WTC11 (cell line): ENCODE measurements around the gene TEKT3. TPM values are rescaled to one million over a fixed set of nuclear protein-coding genes. Genes with fewer than 3 reads are reported as not detected.

Experiments
- ATAC-seq: fragments of 200-7000 bp; cut with Tn5 transposase; 2 replicates; pipeline ENCODE4 v1.10.0; 2021; ENCODE audit warnings: mild to moderate bottlenecking, moderate library complexity
- CTCF ChIA-PET: fragments of 300-600 bp; sonication (Branson Sonifier 250); formaldehyde crosslinking; loops from one replicate; lab custom pipeline; 2021; ENCODE audit warnings: antibody characterized with exemption; lab: Charles Lee
- POLR2A ChIA-PET: fragments of 350-600 bp; sonication (Branson Sonifier 250); formaldehyde crosslinking; loops from one replicate; lab custom pipeline; 2021; ENCODE audit warnings: antibody characterized with exemption; lab: Charles Lee
- DNase-seq: peaks from one replicate; pipeline ENCODE4 v3.0.0; 2021; ENCODE audit warnings: low spot score
- H3K27ac Mint-ChIP-seq: 2 replicates; pipeline ENCODE4 v1.8.0; 2021; ENCODE audit warnings: mixed read lengths
- H3K27me3 Mint-ChIP-seq: 2 replicates; pipeline ENCODE4 v1.8.0; 2021; ENCODE audit warnings: low read depth, mild to moderate bottlenecking, moderate library complexity, mixed read lengths
- H3K36me3 Mint-ChIP-seq: 2 replicates; pipeline ENCODE4 v1.8.0; 2021; ENCODE audit warnings: mixed read lengths
- H3K4me1 Mint-ChIP-seq: 2 replicates; pipeline ENCODE4 v1.8.0; 2022; ENCODE audit warnings: mixed read lengths
- H3K4me3 Mint-ChIP-seq: 2 replicates; pipeline ENCODE4 v1.8.0; 2021; ENCODE audit warnings: mild to moderate bottlenecking, moderate library complexity, mixed read lengths
- H3K9me3 Mint-ChIP-seq: 2 replicates; pipeline ENCODE4 v1.8.0; 2021; ENCODE audit warnings: mixed read lengths
- AFF4 ChIP-seq: sonication (generic); formaldehyde crosslinking; IDR thresholded peaks from 2 replicates; pipeline ENCODE4 v1.8.1; 2023; ENCODE audit warnings: mild to moderate bottlenecking, missing genetic modification reagents, borderline replicate concordance
- AR ChIP-seq: fragments of 250-450 bp; sonication (Bioruptor Pico); IDR thresholded peaks from 2 replicates; pipeline ENCODE4 v1.9.0; 2021; ENCODE audit warnings: mild to moderate bottlenecking
- ATF2 ChIP-seq: sonication (generic); formaldehyde crosslinking; IDR thresholded peaks from 2 replicates; pipeline ENCODE4 v1.8.1; 2022; ENCODE audit warnings: low read depth, missing genetic modification reagents, borderline replicate concordance
- CDX4 ChIP-seq: fragments of 250-450 bp; sonication (Bioruptor Pico); IDR thresholded peaks from 2 replicates; pipeline ENCODE4 v1.9.0; 2021; ENCODE audit warnings: moderate library complexity, mild to moderate bottlenecking, inconsistent platforms, borderline replicate concordance
- FOXK1 ChIP-seq: sonication (generic); formaldehyde crosslinking; IDR thresholded peaks from 2 replicates; pipeline ENCODE4 v1.8.0; 2022; ENCODE audit warnings: mild to moderate bottlenecking, moderate library complexity, missing genetic modification reagents
- HMGXB4 ChIP-seq: sonication (generic); formaldehyde crosslinking; IDR thresholded peaks from 2 replicates; pipeline ENCODE4 v1.8.1; 2023; ENCODE audit warnings: mild to moderate bottlenecking, moderate library complexity, missing genetic modification reagents
- JUN ChIP-seq: sonication (generic); formaldehyde crosslinking; IDR thresholded peaks from 2 replicates; pipeline ENCODE4 v1.8.0; 2023; ENCODE audit warnings: mild to moderate bottlenecking, missing genetic modification reagents
- PRDM15 ChIP-seq: sonication (generic); formaldehyde crosslinking; IDR thresholded peaks from 2 replicates; pipeline ENCODE4 v1.8.0; 2022; ENCODE audit warnings: missing genetic modification reagents
- PREB ChIP-seq: sonication (generic); formaldehyde crosslinking; IDR thresholded peaks from 2 replicates; pipeline ENCODE4 v1.8.1; 2022; ENCODE audit warnings: mild to moderate bottlenecking, missing genetic modification reagents, moderate library complexity, borderline replicate concordance
- TEAD1 ChIP-seq: sonication (generic); formaldehyde crosslinking; IDR thresholded peaks from 2 replicates; pipeline ENCODE4 v1.8.0; 2022; ENCODE audit warnings: mild to moderate bottlenecking, missing genetic modification reagents
- ZBTB43 ChIP-seq: sonication (generic); formaldehyde crosslinking; IDR thresholded peaks from 2 replicates; pipeline ENCODE4 v1.8.1; 2023; ENCODE audit warnings: mild to moderate bottlenecking, missing genetic modification reagents
- ZMAT4 ChIP-seq: fragments of 250-450 bp; sonication (Bioruptor Pico); IDR thresholded peaks from 2 replicates; pipeline ENCODE4 v1.9.0; 2021; ENCODE audit warnings: mild to moderate bottlenecking
- ZSCAN18 ChIP-seq: fragments of 250-450 bp; sonication (Bioruptor Pico); IDR thresholded peaks from 2 replicates; pipeline ENCODE4 v2.1.2; 2022; ENCODE audit warnings: mild to moderate bottlenecking, moderate library complexity
- total RNA-seq: library from RNA; stranded (reverse); gene quantifications from 3 replicates; pipeline ENCODE4 v1.2.3, GENCODE V29; 2021

The TEKT3 gene
- total RNA-seq, 1 experiment from 2014 or later = 3.1 TPM

GRCh38 chr17:15261802-15262290, 79.6 kb downstream of the TEKT3 start:
- Mint-ChIP-seq H3K36me3 (no peaks in the 10 kb centered on the region), H3K27me3 (peaks cover 97% of the 10 kb centered on the region), H3K4me3 (peak overlapping the region; percentile 86), H3K27ac (no peak overlapping the region), H3K9me3 (no peaks in the 10 kb centered on the region), H3K4me1 (peaks cover 20% of the 10 kb centered on the region)
- ChIA-PET CTCF (interaction anchor here (0.8 to 8.2 kb wide), 13 partner anchors 11 to 241 kb away, joined by 3 to 148 read pairs (median 3); no protein-coding TSS in a partner anchor), POLR2A (no interaction called here)
- ATAC-seq (no peak), DNase-seq (peak; percentile 22)
- TF ChIP-seq ZMAT4 (no peak), ZSCAN18 (CRISPR knock-in tag) (no peak), HMGXB4 (CRISPR knock-in tag) (no peak), AFF4 (CRISPR knock-in tag) (no peak), FOXK1 (CRISPR knock-in tag) (no peak), ATF2 (CRISPR knock-in tag) (no peak), ZBTB43 (CRISPR knock-in tag) (no peak)

GRCh38 chr17:15261258-15261801, 80.1 kb downstream of the TEKT3 start:
- H3K4me3 Mint-ChIP-seq = peak overlapping the region; percentile 86
- ChIA-PET CTCF (interaction anchor here (0.6 to 8.2 kb wide), 12 partner anchors 11 to 242 kb away, joined by 3 to 148 read pairs (median 3); no protein-coding TSS in a partner anchor), POLR2A (no interaction called here)
- no peaks in the 10 kb centered on the region for H3K36me3 Mint-ChIP-seq
- no peaks in the 10 kb centered on the region for H3K9me3 Mint-ChIP-seq
- no peak overlapping the region for H3K27ac Mint-ChIP-seq
- ATAC-seq (peak; percentile 59), DNase-seq (peak; percentile 64)
- H3K27me3 Mint-ChIP-seq = peaks cover 98% of the 10 kb centered on the region
- H3K4me1 Mint-ChIP-seq = peaks cover 20% of the 10 kb centered on the region
- 0 out of 2 replicates have a peak, but pooled peaks have one; percentile 23 for TF ChIP-seq PRDM15
- no peak for TF ChIP-seq PREB (CRISPR knock-in tag)
- TF ChIP-seq CDX4 (CRISPR knock-in tag) = no peak
- TF ChIP-seq AR (CRISPR knock-in tag) = no peak
- TF ChIP-seq JUN (CRISPR knock-in tag) = no peak
- no peak for TF ChIP-seq TEAD1 (CRISPR knock-in tag)
